GM12874 (cell line): Measurements from ENCODE around the gene MAD1L1.

Source experiments
- CTCF ChIP-seq: IDR thresholded peaks from 2 replicates; pipeline ENCODE4 v1.5.1; 2011; ENCODE audit warnings: low read depth, mild to moderate bottlenecking, control low read depth, low read length, moderate library complexity; ENCODE audit not compliant: insufficient read depth

Gene MAD1L1

GRCh38 chr7:1944619-1945210 lies 288.0 kb downstream of the MAD1L1 start:
- TF ChIP-seq CTCF, result no peak

DNA sequence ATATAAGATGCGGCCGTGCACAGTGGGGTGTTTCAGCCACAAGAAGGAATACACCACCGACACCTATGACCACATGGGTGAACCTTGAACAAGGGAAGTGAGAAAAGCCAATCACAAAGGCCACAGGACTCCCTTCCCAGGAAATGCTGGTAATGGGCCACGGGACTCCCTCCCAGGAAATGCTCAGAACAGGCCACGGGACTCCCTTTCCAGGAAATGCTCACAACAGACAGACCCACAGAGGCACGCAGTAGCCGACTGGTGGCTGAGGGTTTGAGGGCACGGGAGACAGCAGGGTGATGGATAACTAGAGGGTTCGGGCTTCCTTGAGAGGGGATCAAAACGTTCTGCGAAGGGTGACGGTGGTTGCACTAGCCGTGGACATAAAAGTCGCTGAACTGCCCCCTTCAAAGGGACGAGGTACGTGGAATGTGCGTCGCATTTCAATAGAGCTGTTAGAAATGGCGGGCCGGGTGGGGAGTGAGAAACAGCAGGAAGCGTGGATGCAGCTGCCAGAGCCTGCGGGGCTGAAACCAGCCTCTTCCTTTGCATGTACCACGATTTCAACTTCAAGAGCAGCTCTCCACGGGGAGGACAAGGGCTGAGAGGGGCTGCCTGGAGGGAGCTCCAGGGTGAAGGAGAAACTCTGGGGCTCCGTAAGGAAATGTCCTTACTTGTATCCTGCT lies 288.7 kb downstream of the MAD1L1 start:
- TF ChIP-seq CTCF, result no peak

DNA sequence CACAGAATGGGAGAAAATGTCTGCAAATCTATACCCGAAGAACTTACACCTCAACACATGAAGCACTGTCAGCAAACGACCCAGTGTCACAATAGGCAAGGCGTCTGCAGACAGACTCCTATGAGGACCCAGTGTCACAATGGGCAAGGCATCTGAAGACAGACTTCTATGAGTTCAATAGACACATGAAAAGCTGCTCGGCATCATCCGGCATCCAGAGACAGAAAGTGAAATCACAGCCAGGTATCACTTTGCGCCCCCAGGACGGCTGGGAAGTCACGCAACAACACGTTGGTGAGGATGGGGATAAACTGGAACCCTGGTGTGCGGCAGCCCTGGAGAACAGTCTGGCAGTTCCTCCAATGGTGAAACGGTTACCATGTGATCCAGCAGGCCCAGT lies 289.4 kb downstream of the MAD1L1 start:
- no peak for TF ChIP-seq CTCF

GRCh38 chr7:1942941-1943289 lies 289.8 kb downstream of the MAD1L1 start:
- no peak for TF ChIP-seq CTCF

DNA sequence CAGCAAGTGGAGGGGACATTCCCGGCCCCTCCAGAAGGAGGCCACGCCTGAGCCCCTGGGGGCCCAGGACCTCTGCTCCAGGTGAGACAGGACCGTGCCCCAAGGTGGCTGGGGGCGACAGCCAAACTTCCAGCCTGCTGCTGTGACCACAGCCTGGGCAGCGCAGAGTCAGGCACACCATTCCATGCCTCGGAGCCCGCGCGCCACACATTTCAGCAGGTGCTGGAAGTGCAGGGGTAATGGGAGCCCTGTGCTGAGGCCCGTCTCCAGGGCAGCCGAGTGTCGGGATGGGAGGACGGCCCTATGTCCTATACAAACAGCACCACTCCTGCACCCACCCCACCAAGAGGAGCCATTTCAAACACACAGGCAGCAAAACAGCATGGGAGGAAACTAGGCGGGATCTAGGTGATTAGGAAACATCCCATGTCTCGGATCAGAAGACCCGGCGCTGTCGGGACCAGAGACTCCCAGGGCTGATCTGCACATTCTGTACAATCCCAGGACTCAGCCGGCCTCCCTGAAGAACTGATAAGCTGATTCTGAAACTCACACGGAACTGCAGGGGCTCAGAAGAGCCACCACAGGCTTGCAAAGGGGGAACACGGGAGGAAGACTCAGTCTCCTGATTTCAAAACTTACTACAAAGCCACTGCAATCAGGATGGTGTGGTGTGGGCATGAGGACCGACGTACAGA lies 290.4 kb downstream of the MAD1L1 start:
- TF ChIP-seq CTCF, result no peak

GRCh38 chr7:1941464-1942242 lies 291.1 kb downstream of the MAD1L1 start:
- TF ChIP-seq CTCF, result no peak

GRCh38 chr7:1940863-1941262 lies 291.9 kb downstream of the MAD1L1 start:
- TF ChIP-seq CTCF, result no peak
